ENCODE results near the gene ENTPD2.
A peak's percentile ranks its signal among the peaks of the same experiment; 100 is the strongest.

DNA sequence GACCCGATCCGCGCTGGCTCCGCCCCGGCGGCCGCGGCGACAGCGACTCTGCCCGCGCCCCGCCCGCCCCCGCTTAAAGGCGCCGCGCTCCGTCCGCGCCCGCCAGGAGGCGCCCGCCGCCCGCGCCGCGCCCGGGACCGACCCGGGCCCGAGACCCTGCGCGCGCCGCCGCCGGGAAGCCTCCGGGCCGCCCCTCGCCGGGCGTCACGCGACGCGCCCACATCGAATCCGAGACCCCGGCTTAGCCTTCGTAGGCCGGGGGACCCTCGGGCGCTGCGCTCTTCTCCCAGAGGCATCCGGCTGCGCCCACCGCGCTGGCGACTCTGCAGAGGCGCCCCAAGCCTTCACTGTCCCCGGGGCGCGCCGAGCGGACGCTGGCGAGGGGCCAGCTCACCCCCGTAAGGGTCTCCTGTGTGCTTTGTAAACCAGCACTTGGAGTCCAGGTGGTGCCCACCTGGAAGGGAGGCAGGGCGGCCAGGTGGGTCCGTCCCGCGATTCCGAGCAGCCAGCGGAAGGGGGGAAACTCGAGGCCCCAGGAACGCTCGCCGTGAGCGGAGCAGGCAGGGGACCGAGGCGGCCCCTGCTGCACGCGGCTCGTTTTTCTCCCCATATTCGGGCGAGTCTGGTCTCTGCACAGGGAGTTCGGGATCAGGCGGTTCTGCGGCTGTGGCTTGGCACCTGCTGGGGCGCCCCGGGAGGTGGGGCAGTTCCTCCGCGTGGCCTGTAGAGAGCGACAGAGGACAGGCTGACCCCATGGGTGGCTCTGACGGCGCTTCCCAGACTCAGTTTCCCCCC, 25.4 kb downstream of the ENTPD2 start:
- TF ChIP-seq CTCF (IDR thresholded peaks at IDR 0.05) (peak in 3 of 12 donors; percentile 4 to 22 (median 19)), POLR2A (IDR thresholded peaks at IDR 0.05) (no peak)
